ENCODE results near the gene IL4I1.

DNA sequence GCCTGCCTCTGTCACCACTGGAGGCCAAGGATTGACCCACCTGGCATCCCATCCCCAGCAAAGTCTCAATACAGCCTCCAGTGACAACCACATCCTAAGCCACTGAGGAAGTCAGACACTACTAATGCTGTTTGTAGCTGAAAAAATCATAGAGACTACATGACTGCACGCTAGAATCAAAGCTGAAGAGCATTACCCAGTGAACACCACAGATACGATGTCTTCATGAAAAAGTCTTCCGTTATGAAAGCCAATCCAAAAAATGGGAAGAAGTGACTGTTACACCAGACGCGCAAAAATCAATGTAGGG lies 43.8 kb upstream of the IL4I1 start:
- TF ChIP-seq POLR2A (IDR thresholded peaks at IDR 0.05) = no peak
- TF ChIP-seq, protein P1, sequence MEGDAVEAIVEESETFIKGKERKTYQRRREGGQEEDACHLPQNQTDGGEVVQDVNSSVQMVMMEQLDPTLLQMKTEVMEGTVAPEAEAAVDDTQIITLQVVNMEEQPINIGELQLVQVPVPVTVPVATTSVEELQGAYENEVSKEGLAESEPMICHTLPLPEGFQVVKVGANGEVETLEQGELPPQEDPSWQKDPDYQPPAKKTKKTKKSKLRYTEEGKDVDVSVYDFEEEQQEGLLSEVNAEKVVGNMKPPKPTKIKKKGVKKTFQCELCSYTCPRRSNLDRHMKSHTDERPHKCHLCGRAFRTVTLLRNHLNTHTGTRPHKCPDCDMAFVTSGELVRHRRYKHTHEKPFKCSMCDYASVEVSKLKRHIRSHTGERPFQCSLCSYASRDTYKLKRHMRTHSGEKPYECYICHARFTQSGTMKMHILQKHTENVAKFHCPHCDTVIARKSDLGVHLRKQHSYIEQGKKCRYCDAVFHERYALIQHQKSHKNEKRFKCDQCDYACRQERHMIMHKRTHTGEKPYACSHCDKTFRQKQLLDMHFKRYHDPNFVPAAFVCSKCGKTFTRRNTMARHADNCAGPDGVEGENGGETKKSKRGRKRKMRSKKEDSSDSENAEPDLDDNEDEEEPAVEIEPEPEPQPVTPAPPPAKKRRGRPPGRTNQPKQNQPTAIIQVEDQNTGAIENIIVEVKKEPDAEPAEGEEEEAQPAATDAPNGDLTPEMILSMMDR (IDR thresholded peaks at IDR 0.05) = no peak
